ENCODE data around the gene TNFRSF9.
"Not testable (repeated sequence)": the region's sequence is repeated elsewhere in the genome, so short reads cannot be mapped to it uniquely, and the experiment has no call there.

The TNFRSF9 gene

DNA sequence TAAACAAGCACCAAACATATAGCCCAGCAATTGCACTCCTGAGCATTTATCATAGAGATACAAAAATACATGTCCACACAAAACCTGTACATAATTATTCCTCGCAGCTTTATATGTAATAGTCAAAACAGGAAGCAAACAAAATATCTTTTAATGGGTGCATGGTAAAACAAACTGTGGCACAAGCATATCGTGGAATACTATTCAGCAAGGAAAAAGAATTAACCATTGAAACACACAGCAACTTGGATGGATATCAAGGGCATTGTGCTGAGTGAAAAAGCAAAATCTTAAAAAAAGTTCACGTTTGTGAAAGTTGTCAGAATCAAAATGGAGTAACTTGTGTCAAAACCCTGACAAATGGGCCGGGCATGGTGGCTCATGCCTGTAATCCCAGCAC lies 12.4 kb downstream of the TNFRSF9 start:
- Histone ChIP-seq H3K9me3 (ENCODE audit: control extremely low read depth in 1 of 5, control insufficient read depth in 4 of 5, insufficient read depth in 2 of 5, low read depth in 1 of 5, low read length in 4 of 5) (no peaks in the 10 kb centered on the region), H3K4me1 (ENCODE audit: control extremely low read depth in 1 of 4, control insufficient read depth in 4 of 4, insufficient read depth in 4 of 4, low read length in 3 of 4) (peaks cover 0 to 20% (median 8%) of the 10 kb centered on the region in 4 experiments), H3K36me3 (ENCODE audit: control insufficient read depth in 4 of 4, insufficient read depth in 4 of 4, low read length in 3 of 4) (no peaks in the 10 kb centered on the region), H3K4me3 (ENCODE audit: control insufficient read depth in 1 of 7, extremely low read depth in 1 of 7, insufficient read depth in 4 of 7, low read depth in 2 of 7, low read length in 6 of 7) (no peak overlapping the region), H3K27me3 (replicated peaks in 2 of 5; ENCODE audit: control insufficient read depth in 4 of 5, insufficient read depth in 5 of 5, low read length in 4 of 5) (no peaks in the 10 kb centered on the region), H3K27ac (ENCODE audit: insufficient read depth in 1 of 2, low read depth in 1 of 2, low read length in 2 of 2, poor library complexity in 1 of 2, severe bottlenecking in 2 of 2) (no peak overlapping the region)
- WGBS (ENCODE audit: insufficient coverage): 94% methylated on average over 3 of the region's 4 CpGs
- ChIA-PET POLR2A (no interaction called here), CTCF (interaction anchor here (1.1 kb wide), 1 partner anchor 12 kb away, joined by 4 read pairs; the partner anchor contains the start of gene TNFRSF9)
- no peak for DNase-seq

DNA sequence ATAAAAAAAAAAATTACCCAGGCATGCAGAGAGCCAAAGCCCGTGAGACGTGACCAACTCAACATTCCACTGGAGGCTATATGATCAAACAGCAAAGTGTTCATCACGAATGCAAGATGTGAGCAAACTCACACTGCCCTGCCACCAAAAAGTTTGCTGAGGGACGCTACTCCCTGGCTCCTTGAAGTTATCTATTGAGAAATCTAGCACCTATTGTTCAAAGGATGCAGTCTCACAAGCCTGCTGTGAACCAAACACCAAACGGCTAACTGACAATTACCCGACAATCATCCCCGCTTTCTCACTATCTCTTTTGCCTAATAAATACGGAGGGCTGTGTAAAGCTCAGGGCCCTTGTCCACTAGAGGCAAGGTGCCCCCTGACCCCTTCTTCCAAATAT lies 13.6 kb downstream of the TNFRSF9 start:
- 95% methylated on average over 7 of the region's 8 CpGs for WGBS (ENCODE audit: insufficient coverage)
- H3K27ac ChIP-seq (ENCODE audit: insufficient read depth in 1 of 2, low read depth in 1 of 2, low read length in 2 of 2, poor library complexity in 1 of 2, severe bottlenecking in 2 of 2); POLR2A ChIA-PET; DNase-seq; H3K36me3 ChIP-seq (ENCODE audit: control insufficient read depth in 4 of 4, insufficient read depth in 4 of 4, low read length in 3 of 4); H3K9me3 ChIP-seq (ENCODE audit: control extremely low read depth in 1 of 5, control insufficient read depth in 4 of 5, insufficient read depth in 2 of 5, low read depth in 1 of 5, low read length in 4 of 5); H3K4me3 ChIP-seq (ENCODE audit: control insufficient read depth in 1 of 7, extremely low read depth in 1 of 7, insufficient read depth in 4 of 7, low read depth in 2 of 7, low read length in 6 of 7); H3K27me3 ChIP-seq (replicated peaks in 2 of 5; ENCODE audit: control insufficient read depth in 4 of 5, insufficient read depth in 5 of 5, low read length in 4 of 5): not testable (repeated sequence)
- H3K4me1 ChIP-seq (ENCODE audit: control extremely low read depth in 1 of 4, control insufficient read depth in 4 of 4, insufficient read depth in 4 of 4, low read length in 3 of 4): peaks cover 0 to 20% (median 8%) of the 10 kb centered on the region in 4 experiments
- CTCF ChIA-PET: interaction anchor here (0.9 kb wide), 1 partner anchor 16 kb away, joined by 3 read pairs; no protein-coding TSS in a partner anchor

DNA sequence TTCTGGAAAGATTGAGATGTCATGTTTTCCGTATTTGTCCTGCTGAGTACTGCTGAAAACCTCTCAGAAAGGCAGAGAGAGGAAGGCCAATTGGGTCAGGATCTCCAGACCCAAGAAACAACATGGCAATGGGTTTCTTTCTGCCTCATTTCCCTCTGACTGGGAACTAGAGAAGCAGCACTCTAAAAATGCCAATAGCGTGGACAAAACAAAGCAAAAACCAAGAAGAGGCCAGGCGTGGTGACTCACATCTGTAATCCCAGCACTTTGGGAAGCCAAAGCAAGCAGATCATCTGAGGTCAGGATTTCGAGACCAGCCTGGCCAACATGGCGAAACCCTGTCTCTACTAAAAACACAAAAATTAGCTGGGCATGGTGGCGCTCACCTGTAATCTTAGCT lies 18.3 kb downstream of the TNFRSF9 start:
- Histone ChIP-seq H3K9me3 (ENCODE audit: control extremely low read depth in 1 of 5, control insufficient read depth in 4 of 5, insufficient read depth in 2 of 5, low read depth in 1 of 5, low read length in 4 of 5) (no peaks in the 10 kb centered on the region), H3K36me3 (ENCODE audit: control insufficient read depth in 4 of 4, insufficient read depth in 4 of 4, low read length in 3 of 4) (no peaks in the 10 kb centered on the region), H3K27me3 (replicated peaks in 2 of 5; ENCODE audit: control insufficient read depth in 4 of 5, insufficient read depth in 5 of 5, low read length in 4 of 5) (peaks cover 0 to under 1% (median 0%) of the 10 kb centered on the region in 5 experiments), H3K27ac (ENCODE audit: insufficient read depth in 1 of 2, low read depth in 1 of 2, low read length in 2 of 2, poor library complexity in 1 of 2, severe bottlenecking in 2 of 2) (no peak overlapping the region), H3K4me3 (ENCODE audit: control insufficient read depth in 1 of 7, extremely low read depth in 1 of 7, insufficient read depth in 4 of 7, low read depth in 2 of 7, low read length in 6 of 7) (no peak overlapping the region), H3K4me1 (ENCODE audit: control extremely low read depth in 1 of 4, control insufficient read depth in 4 of 4, insufficient read depth in 4 of 4, low read length in 3 of 4) (no peaks in the 10 kb centered on the region)
- ChIA-PET CTCF (no interaction called here), POLR2A (interaction anchor here (0.6 kb wide), 1 partner anchor 31 kb away, joined by 4 read pairs; no protein-coding TSS in a partner anchor)
- no peak for DNase-seq
- 96% methylated on average over 6 of the region's 6 CpGs for WGBS (ENCODE audit: insufficient coverage)

DNA sequence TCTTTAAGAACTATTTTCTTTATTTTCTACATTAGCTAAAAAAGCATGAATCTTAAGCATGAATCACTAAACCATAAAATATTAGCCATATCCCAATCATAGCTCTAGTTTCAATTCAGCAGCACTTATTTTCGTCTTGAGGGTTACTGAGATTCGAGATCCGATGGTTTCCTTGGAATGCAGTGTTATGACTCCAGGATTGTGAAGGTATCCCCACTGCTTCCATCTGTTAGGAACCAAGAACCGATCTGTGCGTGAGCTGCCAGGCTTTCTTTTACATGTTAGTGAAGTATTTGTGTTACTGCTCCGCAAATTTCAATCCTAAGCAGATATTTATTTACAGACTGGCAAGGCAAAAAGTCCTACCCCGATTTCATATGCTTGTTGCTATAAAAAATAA lies 18.8 kb downstream of the TNFRSF9 start:
- H3K27ac ChIP-seq (ENCODE audit: insufficient read depth in 1 of 2, low read depth in 1 of 2, low read length in 2 of 2, poor library complexity in 1 of 2, severe bottlenecking in 2 of 2): no peak overlapping the region
- H3K36me3 ChIP-seq (ENCODE audit: control insufficient read depth in 4 of 4, insufficient read depth in 4 of 4, low read length in 3 of 4): no peaks in the 10 kb centered on the region
- CTCF ChIA-PET: no interaction called here
- H3K4me1 ChIP-seq (ENCODE audit: control extremely low read depth in 1 of 4, control insufficient read depth in 4 of 4, insufficient read depth in 4 of 4, low read length in 3 of 4): no peaks in the 10 kb centered on the region
- peaks cover 0 to 1% (median 0%) of the 10 kb centered on the region in 5 experiments for H3K27me3 ChIP-seq (replicated peaks in 2 of 5; ENCODE audit: control insufficient read depth in 4 of 5, insufficient read depth in 5 of 5, low read length in 4 of 5)
- H3K4me3 ChIP-seq (ENCODE audit: control insufficient read depth in 1 of 7, extremely low read depth in 1 of 7, insufficient read depth in 4 of 7, low read depth in 2 of 7, low read length in 6 of 7): no peak overlapping the region
- POLR2A ChIA-PET: interaction anchor here (0.6 kb wide), 1 partner anchor 31 kb away, joined by 4 read pairs; no protein-coding TSS in a partner anchor
- H3K9me3 ChIP-seq (ENCODE audit: control extremely low read depth in 1 of 5, control insufficient read depth in 4 of 5, insufficient read depth in 2 of 5, low read depth in 1 of 5, low read length in 4 of 5): no peaks in the 10 kb centered on the region
- no peak for DNase-seq
- WGBS (ENCODE audit: insufficient coverage): 95% methylated on average over 3 of the region's 7 CpGs

DNA sequence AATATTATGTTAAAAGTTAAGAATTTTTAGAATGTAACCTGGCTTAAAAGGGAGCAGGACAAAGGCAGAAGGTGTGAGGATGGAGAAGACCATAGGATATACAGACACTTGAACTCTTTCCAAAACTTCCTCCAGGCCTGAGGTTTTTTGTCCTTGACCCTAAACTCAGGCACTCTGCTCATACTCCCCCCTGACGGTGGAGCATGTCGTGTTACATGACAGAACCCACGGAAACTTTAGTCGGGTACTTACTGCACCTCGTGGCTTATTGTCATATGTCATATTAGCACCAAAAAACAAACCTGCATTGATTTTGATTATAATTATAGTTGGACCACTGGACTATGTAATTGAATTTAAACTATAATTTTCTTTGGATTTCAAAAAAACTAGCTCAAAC lies 20.8 kb downstream of the TNFRSF9 start:
- Histone ChIP-seq H3K36me3 (ENCODE audit: control insufficient read depth in 4 of 4, insufficient read depth in 4 of 4, low read length in 3 of 4) (no peaks in the 10 kb centered on the region), H3K27ac (ENCODE audit: insufficient read depth in 1 of 2, low read depth in 1 of 2, low read length in 2 of 2, poor library complexity in 1 of 2, severe bottlenecking in 2 of 2) (no peak overlapping the region), H3K4me1 (ENCODE audit: control extremely low read depth in 1 of 4, control insufficient read depth in 4 of 4, insufficient read depth in 4 of 4, low read length in 3 of 4) (no peaks in the 10 kb centered on the region), H3K9me3 (ENCODE audit: control extremely low read depth in 1 of 5, control insufficient read depth in 4 of 5, insufficient read depth in 2 of 5, low read depth in 1 of 5, low read length in 4 of 5) (no peaks in the 10 kb centered on the region), H3K27me3 (replicated peaks in 2 of 5; ENCODE audit: control insufficient read depth in 4 of 5, insufficient read depth in 5 of 5, low read length in 4 of 5) (peaks cover 0 to 1% (median 0%) of the 10 kb centered on the region in 5 experiments), H3K4me3 (ENCODE audit: control insufficient read depth in 1 of 7, extremely low read depth in 1 of 7, insufficient read depth in 4 of 7, low read depth in 2 of 7, low read length in 6 of 7) (no peak overlapping the region)
- CTCF ChIA-PET: interaction anchor here (0.7 to 1.1 kb wide), 2 partner anchors 13 to 16 kb away, joined by 3 to 4 read pairs; no protein-coding TSS in a partner anchor
- no peak for DNase-seq
- POLR2A ChIA-PET: no interaction called here
- 70% methylated on average over 2 of the region's 5 CpGs for WGBS (ENCODE audit: insufficient coverage)

DNA sequence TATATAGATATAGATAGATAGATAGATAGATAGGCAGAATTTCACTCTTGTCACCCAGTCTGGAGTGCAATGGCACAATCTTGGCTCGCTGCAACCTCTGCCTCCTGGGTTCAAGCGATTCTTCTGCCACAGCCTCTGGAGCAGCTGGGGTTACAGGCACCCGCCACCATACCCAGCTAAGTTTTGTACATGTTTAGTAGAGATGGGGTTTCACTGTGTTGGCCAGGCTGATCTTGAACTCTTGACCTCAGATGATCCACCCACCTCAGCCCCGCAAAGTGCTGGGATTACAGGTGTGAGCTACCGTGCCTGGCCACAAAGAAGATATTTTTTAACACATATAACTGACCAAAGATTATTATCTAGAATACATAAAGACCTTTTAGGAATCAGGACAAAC lies 22.7 kb downstream of the TNFRSF9 start:
- H3K4me3 ChIP-seq (ENCODE audit: control insufficient read depth in 1 of 7, extremely low read depth in 1 of 7, insufficient read depth in 4 of 7, low read depth in 2 of 7, low read length in 6 of 7); H3K36me3 ChIP-seq (ENCODE audit: control insufficient read depth in 4 of 4, insufficient read depth in 4 of 4, low read length in 3 of 4); H3K4me1 ChIP-seq (ENCODE audit: control extremely low read depth in 1 of 4, control insufficient read depth in 4 of 4, insufficient read depth in 4 of 4, low read length in 3 of 4); H3K27ac ChIP-seq (ENCODE audit: insufficient read depth in 1 of 2, low read depth in 1 of 2, low read length in 2 of 2, poor library complexity in 1 of 2, severe bottlenecking in 2 of 2); DNase-seq; H3K27me3 ChIP-seq (replicated peaks in 2 of 5; ENCODE audit: control insufficient read depth in 4 of 5, insufficient read depth in 5 of 5, low read length in 4 of 5); H3K9me3 ChIP-seq (ENCODE audit: control extremely low read depth in 1 of 5, control insufficient read depth in 4 of 5, insufficient read depth in 2 of 5, low read depth in 1 of 5, low read length in 4 of 5); CTCF ChIA-PET: not testable (repeated sequence)
- POLR2A ChIA-PET: interaction anchor here (0.7 kb wide), 1 partner anchor 42 kb away, joined by 4 read pairs; no protein-coding TSS in a partner anchor
- 100% methylated on average over 1 of the region's 5 CpGs for WGBS (ENCODE audit: insufficient coverage)

DNA sequence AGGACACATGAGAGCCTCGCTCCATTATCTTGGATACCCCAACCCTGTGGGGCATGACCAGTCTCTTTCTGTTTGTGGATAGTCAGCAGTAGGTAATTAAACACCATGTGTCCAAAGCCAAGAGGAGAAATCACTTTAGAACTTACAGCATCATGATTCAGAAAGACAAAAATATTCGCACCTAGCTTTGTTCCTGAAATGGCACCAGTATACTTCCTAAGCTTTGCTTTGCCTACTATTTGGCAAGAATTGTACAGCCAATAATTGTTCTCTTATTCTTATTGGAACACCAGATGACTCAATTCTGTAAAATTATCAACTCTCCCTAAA lies 24.2 kb downstream of the TNFRSF9 start:
- 100% methylated on average over 2 of the region's 2 CpGs for WGBS (ENCODE audit: insufficient coverage)
- ChIA-PET CTCF (interaction anchor here (0.6 to 0.9 kb wide), 3 partner anchors 24 to 1171 kb away, joined by 3 to 4 read pairs (median 4); no protein-coding TSS in a partner anchor), POLR2A (no interaction called here)

More for the DNA sequence above, 24.2 kb downstream of the TNFRSF9 start:
- no peaks in the 10 kb centered on the region for H3K36me3 ChIP-seq (ENCODE audit: control insufficient read depth in 4 of 4, insufficient read depth in 4 of 4, low read length in 3 of 4)
- peaks cover 0 to 3% (median 0%) of the 10 kb centered on the region in 5 experiments for H3K27me3 ChIP-seq (replicated peaks in 2 of 5; ENCODE audit: control insufficient read depth in 4 of 5, insufficient read depth in 5 of 5, low read length in 4 of 5)
- no peak for DNase-seq
- H3K9me3 ChIP-seq (ENCODE audit: control extremely low read depth in 1 of 5, control insufficient read depth in 4 of 5, insufficient read depth in 2 of 5, low read depth in 1 of 5, low read length in 4 of 5): no peaks in the 10 kb centered on the region
- no peak overlapping the region for H3K27ac ChIP-seq (ENCODE audit: insufficient read depth in 1 of 2, low read depth in 1 of 2, low read length in 2 of 2, poor library complexity in 1 of 2, severe bottlenecking in 2 of 2)
- H3K4me1 ChIP-seq (ENCODE audit: control extremely low read depth in 1 of 4, control insufficient read depth in 4 of 4, insufficient read depth in 4 of 4, low read length in 3 of 4): peaks cover 0 to 5% (median 0%) of the 10 kb centered on the region in 4 experiments
- no peak overlapping the region for H3K4me3 ChIP-seq (ENCODE audit: control insufficient read depth in 1 of 7, extremely low read depth in 1 of 7, insufficient read depth in 4 of 7, low read depth in 2 of 7, low read length in 6 of 7)

Data from common myeloid progenitor, CD34-positive (primary cell).